Measurements from ENCODE around the gene TTC39A. TPM values are rescaled to one million over a fixed set of nuclear protein-coding genes. Genes with fewer than 3 reads are reported as not detected.
A peak's percentile ranks its signal among the peaks of the same experiment; 100 is the strongest.

The TTC39A gene
- total RNA-seq, 1 donor from 2014 or later = 32.6 TPM

DNA sequence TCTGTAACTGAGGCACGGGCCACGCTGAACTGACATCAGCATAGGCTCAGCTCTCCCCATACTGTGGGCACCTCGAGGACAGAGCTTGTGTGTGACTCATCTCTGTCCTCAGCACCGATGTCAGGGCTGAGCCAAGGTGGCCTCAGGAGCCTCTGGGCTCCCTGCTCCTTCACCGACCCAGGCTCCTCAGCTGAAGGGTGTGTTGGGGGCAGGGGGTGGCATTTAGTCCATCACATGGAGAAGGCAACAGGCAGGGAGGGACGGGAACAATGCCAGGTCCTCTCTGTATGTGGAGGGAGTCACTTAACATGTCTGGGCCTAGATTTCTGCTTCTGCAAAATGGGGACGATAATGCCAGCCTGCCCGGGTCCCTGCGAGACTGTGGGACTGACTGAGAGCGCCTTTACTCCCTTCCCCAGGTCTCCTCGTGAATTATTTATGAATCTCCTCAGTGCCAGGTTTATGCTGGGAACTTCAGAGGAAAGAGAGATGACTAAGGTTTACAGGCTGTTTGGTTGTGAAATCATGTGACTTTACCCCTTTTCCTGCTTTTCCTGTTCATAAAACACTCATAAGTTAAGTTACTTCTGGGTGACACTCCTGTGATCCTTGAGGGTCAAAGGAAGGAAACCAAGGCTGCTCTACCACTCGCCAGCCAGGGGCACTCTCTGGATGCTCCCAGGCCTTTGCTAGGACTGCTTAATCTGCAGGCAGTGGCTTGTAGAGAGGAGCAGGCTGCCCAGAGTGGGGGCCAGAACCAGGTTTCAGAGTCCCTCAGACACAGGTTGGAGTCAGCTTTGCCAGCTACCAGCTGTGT lies 16.2 kb downstream of the TTC39A start:
- peak; percentile 80 for ATAC-seq

DNA sequence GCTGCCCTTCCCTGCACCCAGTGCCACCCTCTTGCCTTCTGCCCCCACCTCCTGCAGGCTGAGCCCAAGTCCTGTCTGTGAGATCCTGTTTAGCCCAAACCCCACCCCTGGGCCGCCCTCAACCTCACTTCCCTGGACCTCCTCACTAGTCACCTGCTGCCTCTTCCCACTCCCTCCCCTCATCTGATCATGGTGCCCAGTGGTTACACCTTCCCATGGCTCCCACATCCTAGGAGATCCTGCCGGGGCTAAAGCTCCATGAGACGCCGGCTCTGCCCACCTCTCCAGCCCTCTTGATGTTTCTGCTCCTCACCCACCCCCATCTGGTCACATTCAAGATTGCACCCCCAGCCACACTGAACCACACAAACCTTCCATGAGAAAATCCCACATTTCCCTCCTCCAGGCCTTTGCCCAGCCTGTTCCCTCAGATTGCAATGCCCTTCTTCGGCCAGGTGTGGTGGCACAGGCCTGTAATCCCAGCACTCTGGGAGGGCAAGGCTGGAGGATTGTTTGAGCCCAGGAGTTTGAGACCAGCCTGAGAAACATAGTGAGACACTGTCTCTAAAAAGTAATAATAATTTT lies 17.0 kb downstream of the TTC39A start:
- no peak for ATAC-seq

DNA sequence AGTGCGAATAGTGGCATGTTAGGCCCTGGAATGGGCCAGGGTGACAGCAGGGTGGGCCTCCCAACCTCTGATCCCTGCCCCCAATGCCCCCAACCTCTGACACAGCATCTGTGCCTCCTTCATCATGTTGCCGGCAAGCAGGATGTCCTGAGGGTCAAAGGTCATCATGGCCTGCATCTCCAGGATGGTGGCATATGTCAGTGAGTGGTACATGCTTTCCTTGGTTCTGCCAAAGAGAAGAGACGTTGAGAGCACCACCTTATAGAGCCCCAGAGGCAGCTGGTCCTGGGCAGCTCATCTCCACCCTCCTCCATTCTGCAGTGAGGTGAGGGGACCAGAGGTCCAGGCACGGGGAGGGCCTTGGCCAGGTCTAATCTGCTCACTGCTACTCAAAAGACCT lies 17.6 kb downstream of the TTC39A start:
- ATAC-seq = no peak

DNA sequence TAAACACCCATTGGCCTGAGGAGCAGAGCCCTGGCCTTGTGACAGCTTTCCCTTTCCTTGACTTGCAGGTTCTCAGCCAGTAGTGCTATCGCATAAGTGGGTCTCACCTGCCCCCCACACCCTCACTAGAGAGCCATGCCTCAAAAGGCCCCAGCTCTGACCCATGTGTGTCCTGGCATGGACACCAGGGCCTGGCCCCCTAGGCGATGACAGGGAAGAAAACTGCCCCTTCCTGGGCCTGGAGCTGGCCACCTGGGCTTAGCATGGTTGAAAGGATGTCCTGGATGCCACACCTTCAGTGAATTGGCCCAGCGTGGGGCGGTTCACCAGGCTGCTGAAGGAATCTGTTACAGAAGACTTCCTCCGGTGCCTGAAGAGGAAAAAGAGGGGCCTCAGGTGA lies 18.5 kb downstream of the TTC39A start:
- no peak for ATAC-seq

DNA sequence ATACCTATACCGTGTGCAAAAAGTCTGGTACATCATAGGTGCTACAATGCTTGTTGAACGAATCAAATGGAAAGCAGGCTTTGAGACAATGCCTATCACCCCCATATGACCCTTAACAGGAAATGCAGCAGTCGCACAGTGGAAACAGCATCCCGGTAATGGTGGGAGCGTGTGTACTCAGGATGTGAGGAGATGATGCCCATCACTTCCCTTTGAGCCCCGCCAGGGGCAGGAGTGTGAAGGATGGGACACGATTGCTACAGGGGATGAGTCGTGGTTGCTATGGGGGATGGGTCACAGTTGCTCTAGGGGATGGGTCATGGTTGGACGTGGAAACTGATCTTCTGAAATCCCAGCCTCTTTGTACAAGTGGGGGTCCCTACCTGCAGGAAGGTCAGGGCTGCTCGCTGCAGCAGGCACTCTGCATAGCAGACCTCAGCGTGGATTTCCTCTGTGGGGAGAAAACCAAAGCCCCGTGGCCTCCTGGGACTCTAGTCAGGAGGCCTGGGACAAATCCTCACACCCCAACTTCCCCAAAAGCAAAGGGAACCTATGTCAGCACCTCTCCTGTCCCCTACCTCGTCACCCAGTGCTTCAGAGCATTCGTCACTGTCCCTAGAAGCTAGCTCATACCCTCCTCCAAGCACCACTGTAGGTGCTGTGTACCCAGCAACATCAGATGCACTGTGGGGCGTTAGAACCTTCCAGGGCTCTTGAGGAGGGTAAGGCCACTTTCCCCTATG lies 19.3 kb downstream of the TTC39A start:
- no peak for ATAC-seq

DNA sequence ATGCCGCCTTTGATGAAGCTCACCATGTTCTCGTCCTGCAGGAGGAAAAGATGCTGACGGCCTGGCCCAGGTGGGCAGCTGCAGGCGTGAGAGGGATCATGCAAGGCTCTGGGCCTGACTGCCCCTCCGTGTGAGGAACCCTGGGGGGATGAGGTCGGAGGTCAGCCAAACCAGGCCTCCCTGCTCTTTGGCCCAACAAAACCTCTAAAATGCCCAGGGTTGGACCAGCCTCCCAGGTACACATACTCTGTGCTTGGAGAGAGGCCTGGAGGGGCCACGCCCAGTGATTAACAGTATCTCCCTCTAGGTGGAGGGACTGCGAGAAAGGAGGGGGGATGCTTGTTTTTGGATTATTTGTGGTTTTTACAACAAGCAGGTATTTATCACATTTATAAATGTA lies 21.1 kb downstream of the TTC39A start:
- no peak for ATAC-seq

DNA sequence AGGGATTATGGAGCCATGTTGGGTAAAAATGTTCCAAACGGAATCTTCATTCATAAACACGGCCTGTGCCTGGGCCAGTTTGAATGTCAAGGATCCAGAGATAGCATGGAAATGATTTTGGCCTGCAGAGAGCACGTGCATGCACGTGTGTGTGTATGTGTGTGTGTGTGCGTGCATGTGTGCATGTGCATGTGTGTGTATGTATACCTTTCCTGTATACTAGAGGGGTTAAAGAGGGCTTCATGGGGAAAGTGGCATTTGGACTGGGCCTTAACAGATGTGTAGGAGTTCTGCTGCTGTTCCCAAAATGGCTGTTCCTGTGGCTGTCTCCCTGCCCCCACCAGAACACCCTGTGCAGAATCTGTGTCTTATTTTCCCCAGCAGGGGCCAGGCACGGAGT lies 21.7 kb downstream of the TTC39A start:
- no peak for ATAC-seq

DNA sequence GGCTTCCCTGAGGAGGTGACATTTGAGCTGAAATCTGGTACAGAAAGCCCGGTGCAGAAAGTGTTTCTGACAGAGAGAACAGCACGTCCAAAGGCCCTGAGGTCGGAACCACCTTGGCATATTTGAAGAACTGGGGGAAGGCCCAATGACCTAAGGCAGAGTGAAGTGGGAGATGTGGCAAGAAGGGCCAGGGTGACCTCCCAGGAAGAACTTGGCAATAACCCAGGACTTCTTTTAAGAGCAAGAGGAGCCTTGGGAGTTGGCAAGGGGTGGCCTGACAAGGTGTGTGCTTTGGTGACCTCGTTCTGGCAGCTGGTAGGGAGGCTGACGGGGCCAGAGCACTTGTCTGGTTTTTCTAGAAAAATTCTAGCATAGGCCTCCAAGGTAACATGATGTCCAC lies 23.4 kb downstream of the TTC39A start:
- ATAC-seq = no peak

DNA sequence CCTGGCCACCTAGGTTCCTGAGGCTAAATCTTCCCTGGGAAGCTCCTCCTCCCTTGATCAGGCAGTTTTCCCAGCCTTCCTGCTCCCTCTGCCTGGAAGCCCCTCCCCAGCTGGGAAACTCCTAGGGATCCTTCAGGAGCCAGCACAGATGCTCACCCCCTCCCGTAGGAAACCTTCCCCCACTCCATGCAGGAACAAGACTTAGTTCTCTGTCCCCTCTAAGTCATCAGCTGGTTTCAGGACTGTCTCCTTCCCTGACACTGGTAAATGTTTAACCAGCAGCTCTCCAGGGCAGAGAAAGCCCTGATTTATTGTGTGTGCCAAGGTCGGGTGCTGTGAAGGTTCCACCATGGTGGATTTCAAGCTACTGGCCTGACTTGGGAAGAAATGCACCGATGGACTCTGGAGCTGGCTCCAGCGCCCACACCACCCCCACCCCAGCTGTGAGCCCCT lies 25.0 kb downstream of the TTC39A start:
- no peak for ATAC-seq

DNA sequence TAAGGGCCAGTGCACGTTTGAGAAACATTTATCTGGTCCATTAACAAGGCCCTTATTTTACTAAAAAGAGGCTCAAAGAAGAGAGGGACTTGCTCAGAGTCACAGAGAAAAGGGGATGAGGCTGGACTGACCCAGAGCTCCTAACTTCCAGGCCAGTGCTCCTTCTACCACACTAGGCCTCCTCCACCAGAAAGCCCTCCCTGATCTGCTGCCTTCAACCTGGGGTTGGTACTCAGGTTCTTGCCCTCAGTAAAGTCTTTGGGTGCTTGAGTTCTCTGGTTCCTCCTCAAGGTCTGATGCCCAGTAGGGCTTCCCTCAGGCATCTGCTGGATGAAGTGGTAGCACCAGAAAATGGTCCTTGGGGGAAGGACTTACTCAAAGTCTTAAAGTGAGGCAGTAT lies 26.0 kb downstream of the TTC39A start:
- ATAC-seq = no peak

DNA sequence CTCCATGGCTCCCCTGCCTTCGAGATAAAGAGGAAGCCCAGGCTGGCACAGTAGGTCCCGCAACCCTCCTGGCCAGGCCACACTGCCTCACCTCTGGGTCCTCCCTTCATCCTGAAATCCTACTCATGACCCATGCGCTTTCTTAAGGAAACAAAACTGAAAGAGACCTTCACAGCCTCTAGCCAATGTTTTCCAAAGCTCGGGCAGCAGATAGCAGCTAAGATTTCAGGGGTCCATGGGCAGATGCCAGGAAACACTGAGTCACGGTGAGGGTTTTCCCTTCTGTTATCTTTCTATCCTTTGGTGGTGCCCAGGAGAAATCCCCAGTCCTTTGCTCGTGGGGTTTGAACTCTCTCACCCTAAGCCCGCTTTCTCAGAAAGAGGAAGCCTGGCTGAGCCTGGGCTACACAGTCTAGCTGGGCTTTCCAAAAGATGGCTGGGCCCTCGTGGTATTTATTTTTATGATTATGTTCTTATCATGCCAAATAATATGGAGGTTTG lies 26.6 kb downstream of the TTC39A start:
- no peak for ATAC-seq

DNA sequence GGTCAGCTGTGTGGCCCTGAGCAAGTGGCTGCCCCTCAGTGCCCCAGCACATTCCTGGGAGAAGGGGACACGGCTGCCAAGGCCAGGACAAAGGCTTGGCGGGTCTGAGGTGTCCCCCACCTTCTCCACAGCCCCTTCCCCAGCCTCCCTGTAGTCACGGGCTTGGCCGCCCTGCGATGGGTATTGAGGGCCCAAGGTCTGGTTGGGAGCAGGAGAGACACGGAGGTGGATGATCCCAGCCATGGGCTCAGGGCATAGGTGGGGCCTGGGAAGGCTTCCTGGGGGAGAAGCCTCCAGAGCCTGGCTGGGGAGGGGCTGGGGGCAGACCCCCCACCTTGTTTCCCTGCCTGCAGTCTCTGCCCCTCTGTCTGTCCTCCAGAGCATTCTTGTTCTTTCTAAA lies 27.0 kb downstream of the TTC39A start:
- ATAC-seq = no peak

DNA sequence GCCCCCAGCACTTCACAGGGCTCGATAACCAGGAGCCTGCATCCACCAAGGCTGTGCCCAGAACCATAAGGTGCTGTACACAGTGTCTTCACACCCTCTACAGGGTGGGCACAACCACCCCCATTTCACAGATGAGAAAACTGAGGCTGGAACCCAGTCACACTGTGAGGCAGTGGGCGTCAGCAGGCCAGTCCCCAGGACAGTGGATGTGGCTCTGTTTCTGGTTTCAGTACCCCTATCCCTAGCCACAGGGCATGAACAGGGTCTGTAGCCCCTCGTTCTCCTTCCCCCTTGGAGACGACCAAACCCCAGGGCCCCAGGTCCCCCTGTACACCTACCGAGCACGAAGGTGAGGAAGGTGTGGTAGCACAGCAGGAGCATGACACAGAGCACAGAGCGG lies 27.6 kb downstream of the TTC39A start:
- no peak for ATAC-seq

DNA sequence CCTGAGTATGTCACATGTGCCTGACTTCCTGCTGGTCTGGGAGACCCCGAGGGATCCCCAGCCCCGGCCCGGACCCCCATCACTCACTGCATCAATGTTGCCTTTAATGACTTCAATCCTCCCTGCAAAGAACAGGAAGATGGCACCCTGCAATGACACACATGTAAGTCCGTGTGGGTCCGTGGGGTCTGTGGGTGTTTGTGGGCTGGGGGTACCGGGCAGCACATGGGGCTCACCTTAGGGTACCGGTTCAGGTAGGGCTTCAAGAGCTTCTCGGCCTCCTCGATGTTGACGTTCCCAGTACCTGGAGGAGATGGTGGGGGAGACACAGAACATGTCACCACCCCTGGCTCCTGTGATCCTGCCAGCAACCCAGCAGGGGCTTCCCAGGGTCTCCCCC lies 28.1 kb downstream of the TTC39A start:
- no peak for ATAC-seq

DNA sequence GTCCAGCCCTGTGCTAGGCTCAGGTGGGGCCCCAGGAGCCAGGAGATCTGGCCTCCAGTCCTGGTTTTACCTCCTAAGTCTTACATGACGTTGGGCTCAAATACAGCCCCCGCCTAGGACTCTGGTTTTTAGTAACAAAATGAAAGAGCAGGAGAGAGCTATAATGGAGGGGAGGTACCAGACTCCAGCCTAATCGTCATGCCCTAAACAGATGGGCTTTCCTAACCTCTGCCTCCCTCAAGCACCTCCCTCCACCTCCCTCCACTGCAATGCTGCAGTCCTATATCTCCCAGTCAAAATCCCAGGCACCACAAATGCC lies 28.6 kb downstream of the TTC39A start:
- no peak for ATAC-seq

DNA sequence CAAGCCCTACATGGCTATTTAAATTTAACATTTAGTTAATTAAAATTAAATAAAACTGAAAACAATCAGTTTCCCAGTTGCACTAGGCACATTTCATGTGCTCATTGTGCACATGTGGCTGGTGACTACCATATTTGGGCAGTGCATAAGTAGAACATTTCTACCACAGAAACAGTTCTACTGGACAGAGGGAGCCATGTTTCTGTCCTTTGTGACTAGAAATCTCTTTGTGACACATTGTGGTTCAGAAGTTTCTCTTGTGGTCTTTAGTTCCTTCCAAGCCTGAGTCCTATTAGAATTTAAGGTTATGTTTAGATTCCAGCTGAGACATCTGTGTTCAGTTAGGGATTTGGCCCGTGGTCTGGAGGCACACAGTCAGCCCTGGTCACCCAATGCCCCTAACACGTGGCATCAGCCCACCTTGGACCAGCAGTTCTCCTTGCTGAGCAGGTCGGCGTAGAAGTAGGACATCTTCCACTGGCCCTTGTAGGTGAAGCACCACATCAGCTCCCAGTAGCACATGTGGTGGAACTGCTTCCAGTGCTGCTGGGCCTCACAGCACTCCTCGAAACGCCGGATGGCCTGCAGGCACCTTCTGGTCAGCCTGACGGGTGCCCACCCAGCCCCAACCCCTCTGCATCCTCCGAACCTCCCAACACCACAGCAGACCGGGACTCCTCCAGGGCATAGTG lies 29.1 kb downstream of the TTC39A start:
- no peak for ATAC-seq

DNA sequence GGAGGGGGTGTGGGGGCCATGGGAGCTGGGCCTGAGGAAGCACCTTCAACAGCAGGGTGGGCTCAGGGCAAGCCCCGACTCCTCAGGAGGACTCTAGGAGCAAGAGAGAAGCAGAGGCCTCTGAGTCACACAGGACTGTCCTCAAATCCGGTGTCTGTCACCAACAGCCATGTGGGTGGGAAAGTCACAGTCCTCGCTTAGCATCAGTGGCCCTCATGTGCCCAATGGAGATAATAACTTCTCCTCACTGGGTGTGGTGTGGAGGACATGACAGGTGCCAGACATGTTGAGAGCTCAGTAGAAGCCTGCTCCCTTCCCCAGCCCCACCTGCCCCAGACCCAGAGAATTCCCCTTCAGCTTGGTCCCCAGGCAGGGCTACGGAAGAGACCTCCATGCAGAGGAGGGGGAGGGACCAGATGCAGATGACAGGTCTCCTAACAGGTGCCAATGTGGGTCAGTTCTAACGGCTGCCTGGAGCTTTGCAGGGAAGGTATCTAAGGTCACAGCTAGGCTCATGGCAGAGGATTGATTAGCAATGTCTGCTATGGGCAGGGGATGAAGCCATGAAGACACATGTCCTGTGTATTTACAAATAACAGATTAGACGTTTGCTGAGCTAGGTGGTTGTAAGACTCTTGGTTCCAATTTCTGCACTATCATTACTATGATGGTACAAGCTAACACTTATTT lies 30.2 kb downstream of the TTC39A start:
- no peak for ATAC-seq

DNA sequence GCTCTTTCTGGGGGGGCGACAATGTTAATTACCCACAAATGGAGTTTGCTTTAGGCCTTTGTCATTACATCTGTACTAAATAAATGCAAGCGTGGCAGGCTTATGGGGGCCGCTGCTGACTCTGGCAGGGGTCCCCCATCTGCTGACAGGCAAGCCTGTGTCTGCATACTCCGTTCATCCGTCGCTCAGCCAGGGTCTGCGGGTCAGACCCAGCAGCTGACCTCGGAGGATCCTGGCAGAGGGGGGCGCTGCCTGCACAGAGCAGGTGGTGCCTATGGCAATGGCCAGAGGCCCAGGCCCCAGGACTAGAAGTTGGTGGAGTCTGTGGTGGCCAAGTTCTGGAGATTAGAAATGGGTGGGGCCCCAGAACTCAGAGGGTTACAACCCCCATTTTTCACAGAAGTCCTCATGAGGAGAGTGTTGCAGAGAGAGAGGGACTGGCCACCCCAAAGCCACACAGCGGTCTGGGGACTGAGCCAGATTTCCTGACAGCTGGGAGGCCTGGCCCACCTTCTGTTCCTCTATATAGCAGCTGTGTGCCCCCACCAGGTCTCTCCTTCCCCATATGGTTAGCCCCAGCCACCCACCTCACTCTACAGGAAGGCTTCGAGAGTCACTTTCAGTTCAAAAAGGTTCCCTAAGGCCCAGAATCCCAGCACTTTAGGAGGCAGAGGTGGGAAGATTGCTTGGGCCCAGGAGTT lies 31.0 kb downstream of the TTC39A start:
- ATAC-seq = no peak

DNA sequence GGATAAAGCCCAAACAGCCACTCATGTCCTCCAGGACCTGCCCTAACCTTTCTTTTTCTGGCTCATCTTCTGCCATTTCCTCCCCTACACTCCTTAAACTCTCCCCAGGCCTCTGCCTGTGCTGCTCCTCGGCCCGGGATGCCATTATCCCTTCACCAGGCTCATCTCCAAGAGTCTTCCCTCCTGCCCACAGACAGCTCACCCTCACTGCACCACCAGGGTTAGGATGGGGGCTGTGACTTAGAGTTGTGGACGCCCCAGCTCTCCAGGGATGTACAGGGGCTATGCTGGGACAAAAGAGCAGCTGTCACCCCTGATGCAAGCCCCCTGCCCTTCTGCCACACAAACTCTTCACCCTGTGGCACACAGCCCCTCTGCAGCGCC lies 32.0 kb downstream of the TTC39A start:
- ATAC-seq = no peak

DNA sequence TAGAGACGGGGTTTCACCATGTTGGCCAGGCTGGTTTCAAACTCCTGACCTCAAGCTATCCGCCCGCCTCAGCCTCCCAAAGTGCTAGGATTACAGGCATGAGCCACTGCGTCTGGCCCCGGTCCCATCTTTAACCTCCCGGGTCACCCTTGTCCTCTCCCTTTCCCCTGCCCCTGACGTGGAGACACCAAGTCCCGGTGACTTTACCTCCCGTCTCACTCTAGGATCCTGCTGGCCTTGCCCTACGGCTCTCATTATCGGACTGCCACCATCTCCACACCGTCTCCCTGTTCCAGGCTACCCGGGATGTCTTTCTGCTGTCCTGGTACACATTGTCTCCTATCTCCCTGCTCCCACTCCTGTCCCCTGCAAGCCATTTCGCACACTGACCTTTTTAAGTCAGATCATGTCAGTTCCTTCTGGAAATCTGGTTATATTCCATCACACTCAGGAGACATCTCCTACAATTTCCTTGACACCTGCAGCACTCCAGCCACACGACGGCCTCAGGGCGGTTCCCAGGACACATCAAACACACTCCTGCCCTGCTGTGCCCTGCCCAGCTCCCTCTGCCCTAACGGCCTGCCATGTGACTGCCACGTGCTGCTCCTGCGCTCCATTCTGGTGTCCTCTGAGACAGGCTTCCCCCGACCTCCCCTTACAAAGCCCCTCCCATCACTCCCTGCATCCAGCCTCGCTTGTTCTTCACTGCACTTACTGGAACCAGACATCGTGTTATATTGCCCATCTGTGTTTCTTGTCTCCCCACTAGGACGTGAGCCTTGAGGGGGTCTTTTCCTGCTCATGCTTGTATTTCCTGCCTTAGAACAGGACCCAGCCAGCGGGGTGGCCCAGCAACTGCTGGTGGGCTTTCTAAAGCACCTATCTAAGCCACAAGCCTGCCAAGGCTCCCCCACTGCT lies 32.7 kb downstream of the TTC39A start:
- ATAC-seq = no peak
